KOPT-K1 (cell line): ENCODE measurements around the gene DDX6.
"Not testable (repeated sequence)": the region's sequence is repeated elsewhere in the genome, so short reads cannot be mapped to it uniquely, and the experiment has no call there.

Experiments
- H3K27ac ChIP-seq: fragments of 200-600 bp; sonication (generic); 2 replicates; pipeline ENCODE4 v1.5.1; 2016; ENCODE audit warnings: antibody characterized with exemption, mild to moderate bottlenecking, low read depth, low read length; ENCODE audit not compliant: poor library complexity, severe bottlenecking
- H3K36me3 ChIP-seq: fragments of 200-600 bp; sonication (generic); 2 replicates; pipeline ENCODE4 v1.5.1; 2017; ENCODE audit warnings: antibody characterized with exemption, mild to moderate bottlenecking, low read length, moderate library complexity; ENCODE audit not compliant: insufficient read depth
- H3K9me3 ChIP-seq: fragments of 200-600 bp; sonication (generic); 2 replicates; pipeline ENCODE4 v1.5.1; 2017; ENCODE audit warnings: antibody characterized with exemption, low read length, mild to moderate bottlenecking; ENCODE audit not compliant: insufficient read depth, poor library complexity, severe bottlenecking

The DDX6 gene

GRCh38 chr11:118791111-118791960 lies at the start of gene DDX6:
Gene DDX6 (minus strand): TSS chr11:118791164. CDS start chr11:118786251, 4,913 bp downstream.
- Histone ChIP-seq H3K9me3 (no peaks in the 10 kb centered on the region), H3K36me3 (peaks cover 6% of the 10 kb centered on the region), H3K27ac (peak within 1 kb of the TSS; percentile 100)

- Histone ChIP-seq H3K27ac (no peak overlapping the region), H3K36me3 (no peaks in the 10 kb centered on the region), H3K9me3 (no peaks in the 10 kb centered on the region)
Measured at GRCh38 chr11:118838905-118839553, 48.1 kb upstream of the DDX6 start.

- no peaks in the 10 kb centered on the region for H3K9me3 ChIP-seq
- H3K27ac ChIP-seq = no peak overlapping the region
- no peaks in the 10 kb centered on the region for H3K36me3 ChIP-seq
Measured at GRCh38 chr11:118837868-118838267, 46.9 kb upstream of the DDX6 start.

- H3K36me3 ChIP-seq = no peaks in the 10 kb centered on the region
- no peaks in the 10 kb centered on the region for H3K9me3 ChIP-seq
- peak overlapping the region; percentile 77 for H3K27ac ChIP-seq
Measured at GRCh38 chr11:118834427-118835028, 43.6 kb upstream of the DDX6 start.

- Histone ChIP-seq H3K9me3 (no peaks in the 10 kb centered on the region), H3K36me3 (no peaks in the 10 kb centered on the region), H3K27ac (no peak overlapping the region)
Measured at GRCh38 chr11:118827118-118827517, 36.2 kb upstream of the DDX6 start.

GRCh38 chr11:118822936-118823510 lies 32.1 kb upstream of the DDX6 start:
- not testable (repeated sequence) for H3K27ac ChIP-seq, H3K36me3 ChIP-seq, H3K9me3 ChIP-seq

- Histone ChIP-seq H3K9me3 (no peaks in the 10 kb centered on the region), H3K27ac (no peak overlapping the region), H3K36me3 (no peaks in the 10 kb centered on the region)
Measured at GRCh38 chr11:118820412-118821357, 29.7 kb upstream of the DDX6 start.

- not testable (repeated sequence) for H3K9me3 ChIP-seq, H3K27ac ChIP-seq, H3K36me3 ChIP-seq
Measured at GRCh38 chr11:118820025-118820379, 29.0 kb upstream of the DDX6 start.

- no peak overlapping the region for H3K27ac ChIP-seq
- H3K36me3 ChIP-seq = no peaks in the 10 kb centered on the region
- no peaks in the 10 kb centered on the region for H3K9me3 ChIP-seq
Measured at GRCh38 chr11:118819334-118820024, 28.5 kb upstream of the DDX6 start.

- no peaks in the 10 kb centered on the region for H3K36me3 ChIP-seq
- no peak overlapping the region for H3K27ac ChIP-seq
- H3K9me3 ChIP-seq = no peaks in the 10 kb centered on the region
Measured at GRCh38 chr11:118818130-118818529, 27.2 kb upstream of the DDX6 start.

GRCh38 chr11:118813551-118813950 lies 22.6 kb upstream of the DDX6 start:
- Histone ChIP-seq H3K27ac (no peak overlapping the region), H3K9me3 (no peaks in the 10 kb centered on the region), H3K36me3 (no peaks in the 10 kb centered on the region)

GRCh38 chr11:118812485-118812884 lies 21.5 kb upstream of the DDX6 start:
- no peaks in the 10 kb centered on the region for H3K36me3 ChIP-seq
- H3K27ac ChIP-seq = no peak overlapping the region
- H3K9me3 ChIP-seq = no peaks in the 10 kb centered on the region

GRCh38 chr11:118807800-118808778 lies 17.1 kb upstream of the DDX6 start:
- no peaks in the 10 kb centered on the region for H3K36me3 ChIP-seq
- H3K9me3 ChIP-seq = no peaks in the 10 kb centered on the region
- H3K27ac ChIP-seq = no peak overlapping the region
